Thymus (tissue), 11 donors: ENCODE results near the gene FAAP20. TPM values are rescaled to one million over a fixed set of nuclear protein-coding genes. Genes with fewer than 3 reads are reported as not detected.

Experiments
- DNase-seq, 9 donors: peaks; one replicate each; pipeline ENCODE4 v3.0.0-alpha.2; 2013; ENCODE audit warnings: low spot score in 9 of 9, low read depth in 6 of 9, missing footprints in 1 of 9
- H3K27ac ChIP-seq, 2 donors: one replicate each; pipeline ENCODE4 v1.5.1; 2013; ENCODE audit warnings: control low read depth in 1 of 2, low read depth in 1 of 2, low read length in 1 of 2, mild to moderate bottlenecking in 1 of 2, moderate library complexity in 1 of 2
- H3K27me3 ChIP-seq, 2 donors: one replicate each; pipeline ENCODE4 v1.5.1; 2013; ENCODE audit warnings: low read length in 1 of 2; ENCODE audit not compliant: control insufficient read depth in 2 of 2, insufficient read depth in 1 of 2
- H3K36me3 ChIP-seq, 2 donors: one replicate each; pipeline ENCODE4 v1.5.1; 2013; ENCODE audit warnings: low read length in 1 of 2, mild to moderate bottlenecking in 1 of 2, moderate library complexity in 1 of 2; ENCODE audit not compliant: control insufficient read depth in 2 of 2, insufficient read depth in 2 of 2
- H3K4me1 ChIP-seq, 2 donors: one replicate each; pipeline ENCODE4 v1.5.1; 2013; ENCODE audit warnings: low read length in 2 of 2; ENCODE audit not compliant: control insufficient read depth in 2 of 2, insufficient read depth in 2 of 2
- H3K4me3 ChIP-seq, 2 donors: one replicate each; pipeline ENCODE4 v1.5.1; 2013; ENCODE audit warnings: low read length in 2 of 2, control low read depth in 1 of 2, mild to moderate bottlenecking in 1 of 2
- H3K9me3 ChIP-seq, 2 donors: one replicate each; pipeline ENCODE4 v1.5.1; 2013; ENCODE audit warnings: low read length in 1 of 2, mild to moderate bottlenecking in 1 of 2; ENCODE audit not compliant: control insufficient read depth in 2 of 2, insufficient read depth in 1 of 2
- WGBS: extraction: QIAGEN DNeasy Blood & Tissue Kit; methylation state at CpG from one replicate; pipeline ENCODE4 v1.1.7; 2013; 5-methylcytosine and 5-hydroxymethylcytosine counted together
- polyA plus RNA-seq: library from polyadenylated mRNA; stranded (reverse); fragments of 200-250 nt; gene quantifications from one replicate; pipeline ENCODE4 v1.2.3, GENCODE V29; 2013
- total RNA-seq: library from RNA; stranded (reverse); fragments of 120-200 nt; gene quantifications from one replicate; pipeline ENCODE4 v1.2.4, GENCODE V29; 2013
- donor health status: healthy.

Gene FAAP20
- total and polyA plus RNA-seq, 2 donors = 20.4 to 125 TPM

- WGBS = 83% methylated on average over 44 of the region's 44 CpGs
- H3K4me3 ChIP-seq = peak overlapping the region; percentile 34 to 79
- no peaks in the 10 kb centered on the region for H3K27me3 ChIP-seq
- H3K4me1 ChIP-seq = peaks cover 26 to 61% of the 10 kb centered on the region in 2 donors
- H3K9me3 ChIP-seq = peaks cover 2 to 5% of the 10 kb centered on the region in 2 donors
- no peak for DNase-seq
- peaks cover 0 to 11% of the 10 kb centered on the region in 2 donors for H3K36me3 ChIP-seq
- H3K27ac ChIP-seq = peak overlapping the region; percentile 25 to 30
Measured at GRCh38 chr1:2193514-2194281, 874 bp downstream of the FAAP20 start.

GRCh38 chr1:2192031-2192995 is 2.3 kb downstream of the FAAP20 start:
- H3K36me3 ChIP-seq = peaks cover 0 to 11% of the 10 kb centered on the region in 2 donors
- no peaks in the 10 kb centered on the region for H3K27me3 ChIP-seq
- H3K9me3 ChIP-seq = peaks cover 0 to 2% of the 10 kb centered on the region in 2 donors
- H3K27ac ChIP-seq = peak overlapping the region; percentile 1 to 6
- 94% methylated on average over 30 of the region's 30 CpGs for WGBS
- H3K4me3 ChIP-seq = no peak overlapping the region
- peaks cover 21 to 54% of the 10 kb centered on the region in 2 donors for H3K4me1 ChIP-seq
- DNase-seq = no peak

GRCh38 chr1:2190491-2190976 is 4.0 kb downstream of the FAAP20 start:
- Histone ChIP-seq H3K36me3 (peaks cover 5 to 18% of the 10 kb centered on the region in 2 donors), H3K9me3 (peaks cover 0 to 2% of the 10 kb centered on the region in 2 donors), H3K27me3 (no peaks in the 10 kb centered on the region), H3K4me3 (no peak overlapping the region), H3K27ac (peak overlapping the region in 1 of 2 donors; percentile 75), H3K4me1 (peaks cover 20 to 43% of the 10 kb centered on the region in 2 donors)
- no peak for DNase-seq
- 98% methylated on average over 19 of the region's 19 CpGs for WGBS

- peaks cover 16 to 37% of the 10 kb centered on the region in 2 donors for H3K4me1 ChIP-seq
- peak in 7 of 9 donors; percentile 37 to 90 (median 71) for DNase-seq
- WGBS = 54% methylated on average over 65 of the region's 65 CpGs
- H3K36me3 ChIP-seq = peaks cover 5 to 20% of the 10 kb centered on the region in 2 donors
- H3K9me3 ChIP-seq = no peaks in the 10 kb centered on the region
- H3K27ac ChIP-seq = peak overlapping the region; percentile 81 to 86
- peak overlapping the region; percentile 40 to 42 for H3K4me3 ChIP-seq
- no peaks in the 10 kb centered on the region for H3K27me3 ChIP-seq
Measured at GRCh38 chr1:2189459-2190425, 4.8 kb downstream of the FAAP20 start.

GRCh38 chr1:2188336-2188735 is 6.2 kb downstream of the FAAP20 start:
- Histone ChIP-seq H3K36me3 (peaks cover 5 to 22% of the 10 kb centered on the region in 2 donors), H3K27me3 (no peaks in the 10 kb centered on the region), H3K9me3 (no peaks in the 10 kb centered on the region), H3K4me1 (peaks cover 10 to 29% of the 10 kb centered on the region in 2 donors), H3K27ac (no peak overlapping the region), H3K4me3 (no peak overlapping the region)
- no peak for DNase-seq
- 98% methylated on average over 16 of the region's 16 CpGs for WGBS

- no peak for DNase-seq
- peaks cover 5 to 18% of the 10 kb centered on the region in 2 donors for H3K36me3 ChIP-seq
- H3K27me3 ChIP-seq = no peaks in the 10 kb centered on the region
- H3K9me3 ChIP-seq = no peaks in the 10 kb centered on the region
- H3K4me1 ChIP-seq = peaks cover 4 to 23% of the 10 kb centered on the region in 2 donors
- H3K27ac ChIP-seq = no peak overlapping the region
- WGBS = 96% methylated on average over 13 of the region's 13 CpGs
- no peak overlapping the region for H3K4me3 ChIP-seq
Measured at GRCh38 chr1:2187619-2188018, 7.0 kb downstream of the FAAP20 start.

GRCh38 chr1:2186901-2187300 is 7.7 kb downstream of the FAAP20 start:
- WGBS = 98% methylated on average over 9 of the region's 9 CpGs
- no peak for DNase-seq
- H3K36me3 ChIP-seq = peaks cover 5 to 15% of the 10 kb centered on the region in 2 donors
- H3K4me3 ChIP-seq = no peak overlapping the region
- no peaks in the 10 kb centered on the region for H3K9me3 ChIP-seq
- H3K27ac ChIP-seq = no peak overlapping the region
- H3K4me1 ChIP-seq = peaks cover 4 to 20% of the 10 kb centered on the region in 2 donors
- no peaks in the 10 kb centered on the region for H3K27me3 ChIP-seq
